Nephron (organoid): ENCODE measurements around the gene IGSF6.
"Not testable (repeated sequence)": the region's sequence is repeated elsewhere in the genome, so short reads cannot be mapped to it uniquely, and the experiment has no call there.

Experiments used
- H3K27ac Mint-ChIP-seq, 3 experiments: 2 replicates each; pipeline ENCODE4 v1.8.0; 2020; ENCODE audit warnings: mixed read lengths in 3 of 3, mild to moderate bottlenecking in 2 of 3, moderate library complexity in 1 of 3
- H3K27me3 Mint-ChIP-seq: 2 replicates; pipeline ENCODE4 v1.8.0; 2021; ENCODE audit warnings: low read depth, mild to moderate bottlenecking, moderate library complexity, mixed read lengths
- H3K36me3 Mint-ChIP-seq: 2 replicates; pipeline ENCODE4 v1.8.0; 2020; ENCODE audit warnings: low read depth, mixed read lengths
- H3K4me1 Mint-ChIP-seq: 2 replicates; pipeline ENCODE4 v1.8.0; 2020; ENCODE audit warnings: mixed read lengths
- H3K4me3 Mint-ChIP-seq, 3 experiments: 2 replicates each; pipeline ENCODE4 v1.8.0; 2020; ENCODE audit warnings: mild to moderate bottlenecking in 3 of 3, mixed read lengths in 3 of 3, moderate library complexity in 2 of 3
- H3K9me3 Mint-ChIP-seq: 2 replicates; pipeline ENCODE4 v1.8.0; 2020; ENCODE audit warnings: mixed read lengths
- TF ChIP-seq, protein P1 (sequence below), 3 experiments: fragments of 200-600 bp; sonication (generic); IDR thresholded peaks; one replicate each; pipeline ENCODE4 v1.5.0; 2021; ENCODE audit warnings: antibody characterized with exemption in 3 of 3; ENCODE audit not compliant: unreplicated experiment in 3 of 3

IGSF6 gene

DNA sequence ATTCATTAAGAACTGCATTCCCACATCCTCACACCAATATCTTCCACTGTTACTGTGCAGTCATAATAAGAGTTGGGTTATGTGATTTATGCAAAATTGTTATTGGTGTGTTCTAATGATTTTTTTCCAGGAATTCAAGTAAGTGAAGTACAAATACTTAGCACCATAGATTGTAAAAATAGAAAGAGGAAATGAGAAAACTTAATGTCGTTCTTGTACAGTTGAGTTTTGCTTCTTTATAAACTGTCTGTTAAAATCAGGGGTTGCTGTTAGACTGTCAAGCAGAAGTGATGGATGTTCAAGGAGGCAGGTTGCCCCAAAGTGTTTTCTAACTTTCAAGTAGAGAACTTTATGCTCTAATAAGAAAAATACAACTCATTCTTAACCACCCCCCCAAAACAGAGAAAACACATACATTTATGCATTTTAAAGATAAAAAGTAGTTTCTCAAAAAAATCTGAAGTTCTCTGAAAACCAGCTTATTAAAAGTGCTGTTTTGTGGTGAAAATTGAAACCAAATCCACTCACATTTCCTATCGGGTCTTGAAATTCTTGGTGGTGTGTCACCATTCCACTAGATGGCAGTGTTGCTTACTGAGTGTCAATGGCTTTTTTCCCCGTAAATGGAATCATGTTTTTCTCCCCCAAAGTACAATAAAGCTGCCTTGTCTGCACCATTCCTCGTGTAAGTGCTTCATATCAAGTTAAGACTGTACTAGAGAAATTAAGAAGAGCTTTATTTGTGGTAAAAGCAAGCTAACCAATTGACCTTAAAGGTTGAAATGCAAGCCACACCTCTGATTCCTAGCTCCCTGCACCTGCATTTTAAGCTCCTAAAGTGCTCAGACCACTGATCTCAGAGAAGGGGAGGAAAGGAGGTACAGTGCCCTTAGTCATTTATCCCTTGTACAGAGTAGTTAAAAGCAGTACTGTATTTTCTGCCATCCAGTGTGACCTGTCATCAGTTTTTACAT is 4.7 kb upstream of the IGSF6 start:
- Mint-ChIP-seq H3K27ac (no peak overlapping the region), H3K27me3 (peaks cover 3% of the 10 kb centered on the region), H3K4me3 (no peak overlapping the region), H3K36me3 (peaks cover 33% of the 10 kb centered on the region), H3K4me1 (peaks cover 4% of the 10 kb centered on the region), H3K9me3 (no peaks in the 10 kb centered on the region)
- TF ChIP-seq, protein P1, sequence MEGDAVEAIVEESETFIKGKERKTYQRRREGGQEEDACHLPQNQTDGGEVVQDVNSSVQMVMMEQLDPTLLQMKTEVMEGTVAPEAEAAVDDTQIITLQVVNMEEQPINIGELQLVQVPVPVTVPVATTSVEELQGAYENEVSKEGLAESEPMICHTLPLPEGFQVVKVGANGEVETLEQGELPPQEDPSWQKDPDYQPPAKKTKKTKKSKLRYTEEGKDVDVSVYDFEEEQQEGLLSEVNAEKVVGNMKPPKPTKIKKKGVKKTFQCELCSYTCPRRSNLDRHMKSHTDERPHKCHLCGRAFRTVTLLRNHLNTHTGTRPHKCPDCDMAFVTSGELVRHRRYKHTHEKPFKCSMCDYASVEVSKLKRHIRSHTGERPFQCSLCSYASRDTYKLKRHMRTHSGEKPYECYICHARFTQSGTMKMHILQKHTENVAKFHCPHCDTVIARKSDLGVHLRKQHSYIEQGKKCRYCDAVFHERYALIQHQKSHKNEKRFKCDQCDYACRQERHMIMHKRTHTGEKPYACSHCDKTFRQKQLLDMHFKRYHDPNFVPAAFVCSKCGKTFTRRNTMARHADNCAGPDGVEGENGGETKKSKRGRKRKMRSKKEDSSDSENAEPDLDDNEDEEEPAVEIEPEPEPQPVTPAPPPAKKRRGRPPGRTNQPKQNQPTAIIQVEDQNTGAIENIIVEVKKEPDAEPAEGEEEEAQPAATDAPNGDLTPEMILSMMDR (IDR thresholded peaks at IDR 0.05; ENCODE audit: unreplicated experiment in 3 of 3) = peak; percentile 73 to 87 (median 81)

DNA sequence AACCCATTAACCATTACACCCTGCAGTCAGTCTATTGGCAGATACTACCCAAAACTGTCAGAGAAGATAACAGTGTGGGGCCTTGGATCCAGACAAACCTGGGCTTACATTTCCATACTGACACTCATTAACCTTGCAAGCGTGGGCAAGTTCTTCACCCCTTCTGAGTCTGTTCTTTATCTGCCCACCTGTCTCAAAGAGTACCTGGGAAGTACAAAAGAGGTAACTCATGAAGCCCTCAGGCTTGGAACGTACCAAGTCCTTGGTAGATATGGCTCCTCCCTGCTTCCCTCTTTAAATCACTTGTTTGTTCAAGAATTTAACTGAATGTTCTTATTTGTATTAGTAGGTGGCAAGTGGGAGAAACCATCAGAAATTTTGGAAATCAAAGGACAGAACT is 2.5 kb upstream of the IGSF6 start:
- peaks cover 4% of the 10 kb centered on the region for H3K4me1 Mint-ChIP-seq
- TF ChIP-seq, protein P1 (IDR thresholded peaks at IDR 0.05; ENCODE audit: unreplicated experiment in 3 of 3) = no peak
- H3K4me3 Mint-ChIP-seq = no peak overlapping the region
- peaks cover 3% of the 10 kb centered on the region for H3K27me3 Mint-ChIP-seq
- H3K27ac Mint-ChIP-seq = no peak overlapping the region
- H3K36me3 Mint-ChIP-seq = peaks cover 28% of the 10 kb centered on the region
- no peaks in the 10 kb centered on the region for H3K9me3 Mint-ChIP-seq

- no peaks in the 10 kb centered on the region for H3K9me3 Mint-ChIP-seq
- TF ChIP-seq, protein P1 (IDR thresholded peaks at IDR 0.05; ENCODE audit: unreplicated experiment in 3 of 3) = no peak
- no peak overlapping the region for H3K27ac Mint-ChIP-seq
- H3K36me3 Mint-ChIP-seq = peaks cover 28% of the 10 kb centered on the region
- H3K27me3 Mint-ChIP-seq = peaks cover 3% of the 10 kb centered on the region
- H3K4me1 Mint-ChIP-seq = peaks cover 4% of the 10 kb centered on the region
- H3K4me3 Mint-ChIP-seq = no peak overlapping the region
These were observed 2.1 kb upstream of the IGSF6 start for GRCh38 chr16:21654466-21654865.

DNA sequence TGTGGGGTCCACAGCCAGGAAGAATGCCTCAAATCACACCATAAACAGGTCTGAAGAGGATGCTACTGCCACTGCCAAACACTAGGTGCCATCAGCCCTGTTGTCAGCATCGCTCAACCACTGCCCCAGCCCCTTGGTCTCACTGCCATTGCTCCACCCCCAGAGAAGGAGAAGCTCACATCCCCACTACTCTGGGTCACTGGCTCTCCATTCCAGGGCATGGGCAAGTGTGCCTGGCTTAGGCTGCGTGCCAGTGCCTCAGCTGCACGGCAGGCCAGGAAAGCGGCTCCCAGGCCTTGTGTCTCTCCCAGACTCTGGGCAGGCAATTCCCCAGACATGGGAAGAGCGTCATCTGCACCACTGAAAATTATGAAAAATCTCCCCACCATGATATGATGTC is 1.2 kb upstream of the IGSF6 start:
- TF ChIP-seq, protein P1 (IDR thresholded peaks at IDR 0.05; ENCODE audit: unreplicated experiment in 3 of 3) = no peak
- peaks cover 4% of the 10 kb centered on the region for H3K4me1 Mint-ChIP-seq
- no peak overlapping the region for H3K27ac Mint-ChIP-seq
- peaks cover 28% of the 10 kb centered on the region for H3K36me3 Mint-ChIP-seq
- H3K4me3 Mint-ChIP-seq = no peak overlapping the region
- no peaks in the 10 kb centered on the region for H3K9me3 Mint-ChIP-seq
- peaks cover 3% of the 10 kb centered on the region for H3K27me3 Mint-ChIP-seq

- no peaks in the 10 kb centered on the region for H3K27me3 Mint-ChIP-seq
- H3K4me1 Mint-ChIP-seq = peaks cover 4% of the 10 kb centered on the region
- peaks cover 23% of the 10 kb centered on the region for H3K36me3 Mint-ChIP-seq
- H3K9me3 Mint-ChIP-seq = no peaks in the 10 kb centered on the region
- H3K27ac Mint-ChIP-seq = no peak overlapping the region
- H3K4me3 Mint-ChIP-seq = no peak overlapping the region
- TF ChIP-seq, protein P1 (IDR thresholded peaks at IDR 0.05; ENCODE audit: unreplicated experiment in 3 of 3) = no peak
These were observed 893 bp downstream of the IGSF6 start for GRCh38 chr16:21651515-21651914.

- no peak overlapping the region for H3K27ac Mint-ChIP-seq
- peaks cover 4% of the 10 kb centered on the region for H3K4me1 Mint-ChIP-seq
- H3K4me3 Mint-ChIP-seq = no peak overlapping the region
- no peaks in the 10 kb centered on the region for H3K27me3 Mint-ChIP-seq
- H3K36me3 Mint-ChIP-seq = peaks cover 22% of the 10 kb centered on the region
- TF ChIP-seq, protein P1 (IDR thresholded peaks at IDR 0.05; ENCODE audit: unreplicated experiment in 3 of 3) = no peak
- no peaks in the 10 kb centered on the region for H3K9me3 Mint-ChIP-seq
These were observed 1.9 kb downstream of the IGSF6 start for GRCh38 chr16:21650521-21650920.

DNA sequence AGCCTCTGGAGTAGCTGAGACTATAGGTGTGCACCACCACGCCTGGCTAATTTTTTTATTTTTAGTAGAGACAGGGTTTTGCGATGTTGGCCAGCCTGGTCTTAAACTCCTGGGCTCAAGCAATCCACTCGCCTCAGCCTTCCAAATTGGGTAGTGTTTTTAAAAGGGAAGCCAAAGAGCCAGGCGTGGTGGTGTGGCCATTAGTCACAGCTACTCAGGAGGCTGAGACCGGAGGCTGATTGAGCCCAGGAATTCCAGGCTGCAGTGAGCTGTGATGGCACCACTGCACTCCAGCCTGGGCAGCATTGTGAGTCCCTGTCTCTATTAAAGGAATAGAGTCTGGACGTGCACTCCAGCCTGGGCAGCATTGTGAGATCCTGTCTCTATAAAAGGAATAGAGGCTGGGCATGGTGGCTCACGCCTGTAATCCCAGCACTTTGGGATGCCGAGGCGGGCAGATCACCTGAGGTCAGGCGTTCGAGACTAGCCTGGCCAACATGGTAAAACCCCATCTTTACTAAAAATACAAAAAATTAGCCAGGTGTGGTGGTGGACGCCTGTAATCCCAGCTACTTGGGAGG is 2.5 kb downstream of the IGSF6 start:
- not testable (repeated sequence) for H3K27ac Mint-ChIP-seq, H3K4me1 Mint-ChIP-seq, H3K4me3 Mint-ChIP-seq, H3K27me3 Mint-ChIP-seq, H3K9me3 Mint-ChIP-seq
- H3K36me3 Mint-ChIP-seq = peaks cover 16% of the 10 kb centered on the region
